ENCODE measurements around the gene LRRTM4. TPM values are rescaled to one million over a fixed set of nuclear protein-coding genes. Genes with fewer than 3 reads are reported as not detected.

Gene LRRTM4
- polyA plus RNA-seq, 1 donor from 2014 or later = 37.1 TPM

- H3K27me3 ChIP-seq (ENCODE audit: insufficient read depth, low read depth, low read length) = no peaks in the 10 kb centered on the region
Measured at GRCh38 chr2:76861708-76862107, 660.5 kb downstream of the LRRTM4 start.

GRCh38 chr2:76851000-76851399, 671.2 kb downstream of the LRRTM4 start:
- Histone ChIP-seq H3K9ac (ENCODE audit: low read length) (no peak overlapping the region), H3K27ac (ENCODE audit: low read length) (no peak overlapping the region), H3K9me2 (ENCODE audit: insufficient read depth, low read length) (no peaks in the 10 kb centered on the region), H4K20me1 (ENCODE audit: insufficient read depth) (no peaks in the 10 kb centered on the region), H3K27me3 (ENCODE audit: insufficient read depth, low read depth, low read length) (no peaks in the 10 kb centered on the region), H3K79me2 (replicated peaks; ENCODE audit: insufficient read depth, low read length) (no peaks in the 10 kb centered on the region), H3K36me3 (ENCODE audit: insufficient read depth, low read length) (no peaks in the 10 kb centered on the region), H2AFZ (ENCODE audit: low read depth, low read length) (no peak overlapping the region), H3F3A (ENCODE audit: insufficient read depth, low read length, poor library complexity, severe bottlenecking) (no peaks in the 10 kb centered on the region), H3K9me3 (ENCODE audit: low read length) (no peaks in the 10 kb centered on the region), H3K4me3 (ENCODE audit: low read length) (no peak overlapping the region), H3K4me2 (ENCODE audit: low read length) (no peak overlapping the region)
- no peak for TF ChIP-seq EP300 (conservative IDR thresholded peaks at IDR 0.05; ENCODE audit: poor library complexity, severe bottlenecking)
- no peak for TF ChIP-seq EZH2 (IDR thresholded peaks at IDR 0.05; ENCODE audit: borderline replicate concordance, insufficient read depth, low read length, poor library complexity, severe bottlenecking)
- TF ChIP-seq TAF1 (IDR thresholded peaks at IDR 0.05; ENCODE audit: low read depth) = no peak
- no peak for TF ChIP-seq CTCF (IDR thresholded peaks at IDR 0.05; ENCODE audit: poor library complexity, severe bottlenecking)

More at GRCh38 chr2:76861708-76862107, 660.5 kb downstream of the LRRTM4 start:
- Histone ChIP-seq H3K4me2 (ENCODE audit: low read length) (no peak overlapping the region), H3K9me3 (ENCODE audit: low read length) (no peaks in the 10 kb centered on the region), H3K9me2 (ENCODE audit: insufficient read depth, low read length) (no peaks in the 10 kb centered on the region), H3K36me3 (ENCODE audit: insufficient read depth, low read length) (no peaks in the 10 kb centered on the region), H3K79me2 (replicated peaks; ENCODE audit: insufficient read depth, low read length) (no peaks in the 10 kb centered on the region), H3K9ac (ENCODE audit: low read length) (no peak overlapping the region), H2AFZ (ENCODE audit: low read depth, low read length) (no peak overlapping the region), H3F3A (ENCODE audit: insufficient read depth, low read length, poor library complexity, severe bottlenecking) (no peaks in the 10 kb centered on the region), H3K27ac (ENCODE audit: low read length) (no peak overlapping the region), H4K20me1 (ENCODE audit: insufficient read depth) (no peaks in the 10 kb centered on the region), H3K4me3 (ENCODE audit: low read length) (no peak overlapping the region)
- no peak for TF ChIP-seq EZH2 (IDR thresholded peaks at IDR 0.05; ENCODE audit: borderline replicate concordance, insufficient read depth, low read length, poor library complexity, severe bottlenecking)
- TF ChIP-seq RAD21 (conservative IDR thresholded peaks at IDR 0.05) = no peak
- no peak for TF ChIP-seq TAF1 (IDR thresholded peaks at IDR 0.05; ENCODE audit: low read depth)
- no peak for TF ChIP-seq CTCF (IDR thresholded peaks at IDR 0.05; ENCODE audit: poor library complexity, severe bottlenecking)
- TF ChIP-seq EP300 (conservative IDR thresholded peaks at IDR 0.05; ENCODE audit: poor library complexity, severe bottlenecking) = no peak
- no peak for TF ChIP-seq REST (IDR thresholded peaks at IDR 0.05; ENCODE audit: borderline replicate concordance)
- TF ChIP-seq SMC3 (conservative IDR thresholded peaks at IDR 0.05; ENCODE audit: poor library complexity) = no peak
- no peak for TF ChIP-seq POLR2AphosphoS5 (IDR thresholded peaks at IDR 0.05)
- no peak for TF ChIP-seq MXI1 (conservative IDR thresholded peaks at IDR 0.05; ENCODE audit: poor library complexity, severe bottlenecking)
